Sigmoid colon (tissue), 7 donors: ENCODE results near the gene ANGPT4. TPM values are rescaled to one million over a fixed set of nuclear protein-coding genes. Genes with fewer than 3 reads are reported as not detected.

ENCODE experiments used
- DNase-seq: peaks from one replicate; pipeline ENCODE4 v3.0.0-alpha.2; 2019
- H3K27ac ChIP-seq, 4 donors: fragments of 200-600 bp; sonication (generic); one replicate each; pipeline ENCODE4 v1.5.1; 2016 to 2019; ENCODE audit warnings: mild to moderate bottlenecking in 1 of 4
- H3K27me3 ChIP-seq, 3 donors: fragments of 200-600 bp; sonication (generic); one replicate each; pipeline ENCODE4 v1.5.1; 2019; ENCODE audit warnings: mild to moderate bottlenecking in 1 of 3
- H3K36me3 ChIP-seq, 4 donors: fragments of 200-600 bp; sonication (generic); one replicate each; pipeline ENCODE4 v1.5.1; 2016 to 2019
- H3K4me1 ChIP-seq, 4 donors: fragments of 200-600 bp; sonication (generic); one replicate each; pipeline ENCODE4 v1.5.1; 2017 to 2019
- H3K4me3 ChIP-seq, 4 donors: fragments of 200-600 bp; sonication (generic); one replicate each; pipeline ENCODE4 v1.5.1; 2017 to 2019; ENCODE audit warnings: mild to moderate bottlenecking in 2 of 4, moderate library complexity in 1 of 4
- H3K9me3 ChIP-seq, 4 donors: fragments of 200-600 bp in 3 of 4; sonication (generic) in 3 of 4; one replicate each; pipeline versions ENCODE4 v1.5.1 to v1.6.1; 2013 to 2019
- CTCF ChIP-seq, 4 experiments: fragments of 450-650 bp in 3 of 4; fragments of 200-600 bp in 1 of 4; IDR thresholded peaks; one replicate each; pipeline ENCODE4 v1.5.1; 2016 to 2019; ENCODE audit warnings: antibody characterized with exemption in 4 of 4, mild to moderate bottlenecking in 3 of 4, moderate library complexity in 2 of 4
- EP300 ChIP-seq, 4 donors: sonication (generic); formaldehyde crosslinking; IDR thresholded peaks; one replicate each; pipeline ENCODE4 v1.6.1; 2017; ENCODE audit warnings: antibody characterized with exemption in 4 of 4
- POLR2A ChIP-seq, 2 donors: fragments of 450-650 bp; IDR thresholded peaks; one replicate each; pipeline ENCODE4 v1.6.1; 2016; ENCODE audit warnings: antibody characterized with exemption in 2 of 2, mild to moderate bottlenecking in 2 of 2, moderate library complexity in 2 of 2
- POLR2AphosphoS5 ChIP-seq, 4 donors: sonication (generic); formaldehyde crosslinking; IDR thresholded peaks; one replicate each; pipeline ENCODE4 v1.6.1; 2017; ENCODE audit warnings: antibody characterized with exemption in 4 of 4
- WGBS, 2 donors: extraction: QIAGEN DNeasy Blood & Tissue Kit; methylation state at CpG; one replicate each; pipeline ENCODE4 v1.1.7; 2013; 5-methylcytosine and 5-hydroxymethylcytosine counted together
- intact Hi-C: fragments of 100-400 bp; cut with DNase I; formaldehyde crosslinking; loops from one replicate; pipeline ENCODE4 v1.15.1; 2023
- polyA plus RNA-seq, 3 donors: library from polyadenylated mRNA; stranded (reverse); fragments of 200-250 nt; gene quantifications; one replicate each; pipeline ENCODE4 v1.2.3, GENCODE V29; 2013
- total RNA-seq, 4 donors: library from RNA; depleted of rRNA; stranded (reverse); fragments of >200 nt; gene quantifications; one replicate each; pipeline ENCODE4 v1.1.0, GENCODE V29; 2016
- donor health status: healthy with polysubstance abuse.
- donor health status: Bipolar disorder and iron deficiency.
- donor health status: healthy.

The ANGPT4 gene
- total and polyA plus RNA-seq, 7 donors, result under 0.01 to 0.28 (median 0.23) TPM; not detected in 3

- intact Hi-C loops, result no loop called here
- H3K4me3 ChIP-seq, result no peak overlapping the region
- WGBS, 2 donors, result 69 to 73% methylated on average over 9 of the region's 9 CpGs
- no peak for TF ChIP-seq POLR2A (IDR thresholded peaks at IDR 0.05)
- no peak for TF ChIP-seq EP300 (IDR thresholded peaks at IDR 0.05)
- no peak for TF ChIP-seq CTCF (IDR thresholded peaks at IDR 0.05)
- TF ChIP-seq POLR2AphosphoS5 (IDR thresholded peaks at IDR 0.05), result no peak
- no peaks in the 10 kb centered on the region for H3K4me1 ChIP-seq
- H3K9me3 ChIP-seq, result peaks cover 0 to 3% (median 3%) of the 10 kb centered on the region in 4 donors
- no peak for DNase-seq
- H3K27ac ChIP-seq, result no peak overlapping the region
- H3K27me3 ChIP-seq, result no peaks in the 10 kb centered on the region
- no peaks in the 10 kb centered on the region for H3K36me3 ChIP-seq
Observed at GRCh38 chr20:934186-934840, 18.2 kb upstream of the ANGPT4 start.

- no peak for TF ChIP-seq POLR2AphosphoS5 (IDR thresholded peaks at IDR 0.05)
- no peak for TF ChIP-seq EP300 (IDR thresholded peaks at IDR 0.05)
- TF ChIP-seq POLR2A (IDR thresholded peaks at IDR 0.05), result no peak
- no peak for TF ChIP-seq CTCF (IDR thresholded peaks at IDR 0.05)
- Histone ChIP-seq H3K27ac (no peak overlapping the region), H3K9me3 (peaks cover 0 to 3% (median 3%) of the 10 kb centered on the region in 4 donors), H3K4me1 (no peaks in the 10 kb centered on the region), H3K4me3 (no peak overlapping the region), H3K27me3 (no peaks in the 10 kb centered on the region), H3K36me3 (no peaks in the 10 kb centered on the region)
- DNase-seq, result no peak
- 44 to 81% methylated on average over 2 of the region's 2 CpGs for WGBS, 2 donors
- intact Hi-C loops, result no loop called here
Observed at GRCh38 chr20:933029-933428, 16.9 kb upstream of the ANGPT4 start.

GRCh38 chr20:931401-931800 lies 15.3 kb upstream of the ANGPT4 start:
- Histone ChIP-seq H3K4me1 (no peaks in the 10 kb centered on the region), H3K27ac (no peak overlapping the region), H3K27me3 (peaks cover 0 to 4% (median 0%) of the 10 kb centered on the region in 3 donors), H3K36me3 (no peaks in the 10 kb centered on the region), H3K9me3 (peaks cover 0 to 3% (median 3%) of the 10 kb centered on the region in 4 donors), H3K4me3 (no peak overlapping the region)
- intact Hi-C loops, result no loop called here
- TF ChIP-seq EP300 (IDR thresholded peaks at IDR 0.05) (no peak), CTCF (IDR thresholded peaks at IDR 0.05) (no peak), POLR2A (IDR thresholded peaks at IDR 0.05) (no peak), POLR2AphosphoS5 (IDR thresholded peaks at IDR 0.05) (no peak)
- 49 to 53% methylated on average over 1 of the region's 1 CpG for WGBS, 2 donors
- DNase-seq, result no peak

GRCh38 chr20:926670-927069 lies 10.5 kb upstream of the ANGPT4 start:
- H3K27me3 ChIP-seq, result peaks cover 0 to 5% (median 0%) of the 10 kb centered on the region in 3 donors
- no peak for DNase-seq
- H3K4me3 ChIP-seq, result no peak overlapping the region
- no peaks in the 10 kb centered on the region for H3K9me3 ChIP-seq
- TF ChIP-seq POLR2A (IDR thresholded peaks at IDR 0.05), result no peak
- TF ChIP-seq POLR2AphosphoS5 (IDR thresholded peaks at IDR 0.05), result no peak
- TF ChIP-seq CTCF (IDR thresholded peaks at IDR 0.05), result no peak
- no peak for TF ChIP-seq EP300 (IDR thresholded peaks at IDR 0.05)
- intact Hi-C loops, result no loop called here
- WGBS, 2 donors, result 77% methylated on average over 6 of the region's 6 CpGs
- no peak overlapping the region for H3K27ac ChIP-seq
- H3K4me1 ChIP-seq, result no peaks in the 10 kb centered on the region
- H3K36me3 ChIP-seq, result no peaks in the 10 kb centered on the region

- H3K4me1 ChIP-seq, result no peaks in the 10 kb centered on the region
- peaks cover 0 to 5% (median 0%) of the 10 kb centered on the region in 3 donors for H3K27me3 ChIP-seq
- intact Hi-C loops, result no loop called here
- no peak for TF ChIP-seq POLR2A (IDR thresholded peaks at IDR 0.05)
- no peak for TF ChIP-seq CTCF (IDR thresholded peaks at IDR 0.05)
- no peak for TF ChIP-seq POLR2AphosphoS5 (IDR thresholded peaks at IDR 0.05)
- no peak for TF ChIP-seq EP300 (IDR thresholded peaks at IDR 0.05)
- no peaks in the 10 kb centered on the region for H3K36me3 ChIP-seq
- WGBS, 2 donors, result 91 to 94% methylated on average over 9 of the region's 9 CpGs
- H3K4me3 ChIP-seq, result no peak overlapping the region
- H3K9me3 ChIP-seq, result no peaks in the 10 kb centered on the region
- DNase-seq, result no peak
- no peak overlapping the region for H3K27ac ChIP-seq
Observed at GRCh38 chr20:925516-925915, 9.4 kb upstream of the ANGPT4 start.
